ENCODE data around the gene GNA14.
"Not testable (repeated sequence)": the region's sequence is repeated elsewhere in the genome, so short reads cannot be mapped to it uniquely, and the experiment has no call there.

Gene GNA14

DNA sequence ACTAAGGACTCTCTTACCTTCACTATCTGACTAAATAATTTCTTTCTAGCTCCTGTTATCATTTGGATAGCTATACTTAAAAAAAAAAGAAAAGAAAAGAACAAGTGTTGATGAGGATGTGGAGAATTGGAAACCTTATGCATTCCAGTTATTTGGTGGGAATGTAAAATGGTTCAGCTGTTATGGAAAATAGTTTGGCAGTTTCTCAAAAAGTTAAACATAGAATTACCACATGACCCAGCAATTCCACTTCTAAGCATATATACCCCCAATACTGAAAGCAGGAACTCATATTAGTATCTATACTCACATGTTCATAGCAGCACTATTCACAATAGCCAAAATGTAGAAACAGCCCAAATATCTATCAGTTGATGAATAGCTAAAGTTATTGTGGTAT, 61.1 kb downstream of the GNA14 start:
- DNase-seq, result no peak

DNA sequence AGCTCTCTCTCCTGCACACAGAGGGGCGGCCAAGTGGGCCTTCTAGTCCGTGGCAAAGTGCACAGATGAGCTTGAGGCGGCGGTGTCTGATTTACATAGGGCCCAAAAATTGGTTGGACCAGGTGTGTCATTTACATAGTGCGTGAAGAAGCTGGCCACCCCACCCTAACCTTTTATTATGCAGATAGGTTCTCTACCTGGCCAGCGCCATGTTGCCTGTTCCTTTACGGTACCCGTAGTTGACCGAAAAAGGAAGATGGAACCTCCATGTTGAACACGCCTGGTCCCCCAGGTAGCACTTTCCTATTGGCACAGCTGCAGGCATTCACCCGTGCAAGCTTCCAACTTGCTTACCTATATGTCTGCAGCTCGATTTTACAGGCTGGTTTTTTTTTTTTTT, 61.5 kb downstream of the GNA14 start:
- DNase-seq, result no peak

DNA sequence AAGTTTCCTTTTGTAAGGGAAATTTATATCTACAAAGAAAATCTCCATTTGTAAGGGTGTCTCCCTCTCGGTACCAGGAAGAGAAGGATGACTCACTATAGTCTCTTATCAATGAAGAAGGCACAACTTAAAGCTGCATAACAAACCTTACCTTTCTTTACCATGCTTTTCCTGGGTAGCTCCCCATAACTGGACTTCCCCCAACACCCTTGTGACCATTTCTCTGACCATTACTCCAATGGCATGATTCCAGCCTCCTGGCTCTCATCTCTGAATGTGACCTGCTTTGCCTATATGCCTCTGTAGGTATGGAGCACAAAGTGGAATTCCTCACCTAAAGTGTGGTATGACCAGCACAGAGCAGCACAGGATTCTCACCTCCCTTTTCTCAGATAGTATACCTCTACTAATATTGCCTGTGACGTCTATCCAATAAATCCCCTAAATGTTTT, 62.8 kb downstream of the GNA14 start:
- DNase-seq, result no peak

- not testable (repeated sequence) for DNase-seq
These were observed 63.2 kb downstream of the GNA14 start for GRCh38 chr9:77584927-77585326.

DNA sequence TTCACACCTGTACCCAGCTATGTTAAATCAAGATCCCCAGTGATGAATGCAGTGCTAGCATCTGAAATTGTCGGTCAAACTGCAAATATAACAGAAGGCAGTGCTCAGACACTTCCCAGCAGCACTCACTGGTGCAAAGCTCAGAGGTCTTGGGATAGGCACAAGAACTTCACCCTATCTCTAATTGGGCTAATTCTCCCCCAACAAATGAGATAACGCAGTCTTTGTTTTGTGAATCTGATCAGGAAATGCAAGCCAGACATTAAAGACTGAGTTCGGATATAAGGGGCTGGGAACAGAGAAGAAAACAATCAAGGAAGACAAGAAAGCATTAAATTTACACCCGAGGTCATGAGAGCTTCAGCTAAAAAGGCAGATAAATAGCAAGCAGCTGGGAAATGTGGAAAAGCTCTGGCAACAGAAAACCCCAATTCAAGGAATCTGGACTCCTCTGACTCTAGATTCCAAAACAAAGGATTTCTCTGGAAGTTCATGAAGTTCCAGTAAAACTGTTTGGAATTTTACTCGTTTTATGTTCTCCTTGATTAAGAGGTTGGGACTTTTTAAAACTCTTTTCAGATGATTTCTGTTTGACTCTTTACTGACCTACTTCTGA, 65.1 kb downstream of the GNA14 start:
- DNase-seq, result no peak

GRCh38 chr9:77582525-77582924, 65.6 kb downstream of the GNA14 start:
- no peak for DNase-seq

GRCh38 chr9:77575785-77576184, 72.3 kb downstream of the GNA14 start:
- no peak for DNase-seq

- no peak for DNase-seq
These were observed 78.8 kb downstream of the GNA14 start for GRCh38 chr9:77569335-77569734.

- peak; percentile 3 for DNase-seq
These were observed 84.9 kb downstream of the GNA14 start for GRCh38 chr9:77563174-77563573.

- DNase-seq, result no peak
These were observed 85.9 kb downstream of the GNA14 start for GRCh38 chr9:77562019-77562748.

GRCh38 chr9:77561331-77562018, 86.6 kb downstream of the GNA14 start:
- no peak for DNase-seq

GRCh38 chr9:77556396-77556795, 91.7 kb downstream of the GNA14 start:
- no peak for DNase-seq

GRCh38 chr9:77554586-77555105, 93.5 kb downstream of the GNA14 start:
- no peak for DNase-seq

- no peak for DNase-seq
These were observed 100.9 kb downstream of the GNA14 start for GRCh38 chr9:77547106-77547730.

DNA sequence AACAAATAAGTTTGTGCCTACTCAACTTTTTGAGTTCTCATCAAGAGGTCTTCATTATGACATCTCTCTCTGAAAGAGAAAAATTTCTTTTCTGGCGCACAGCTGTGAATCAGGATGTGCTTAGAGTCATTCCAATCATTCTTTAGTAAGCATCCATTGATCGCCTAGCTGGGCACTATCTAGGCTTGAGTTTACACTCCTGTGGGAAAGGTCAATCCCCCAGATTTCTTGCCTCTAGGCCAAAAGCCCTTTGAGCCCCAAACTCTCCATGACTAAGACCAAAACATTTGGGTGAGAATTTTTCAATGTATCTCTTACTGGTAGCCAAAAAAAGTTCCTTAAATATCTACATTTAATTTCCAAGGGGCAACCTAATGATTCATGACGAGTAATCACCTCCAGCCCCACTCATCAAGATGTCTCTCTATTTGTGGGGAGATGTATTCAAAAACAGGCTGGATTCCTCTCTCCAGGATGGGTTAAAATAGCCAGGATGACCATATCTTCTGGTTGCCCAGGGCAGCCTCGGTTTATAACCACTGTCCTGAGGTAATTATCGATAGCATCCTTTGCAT, 101.7 kb downstream of the GNA14 start:
- no peak for DNase-seq

DNA sequence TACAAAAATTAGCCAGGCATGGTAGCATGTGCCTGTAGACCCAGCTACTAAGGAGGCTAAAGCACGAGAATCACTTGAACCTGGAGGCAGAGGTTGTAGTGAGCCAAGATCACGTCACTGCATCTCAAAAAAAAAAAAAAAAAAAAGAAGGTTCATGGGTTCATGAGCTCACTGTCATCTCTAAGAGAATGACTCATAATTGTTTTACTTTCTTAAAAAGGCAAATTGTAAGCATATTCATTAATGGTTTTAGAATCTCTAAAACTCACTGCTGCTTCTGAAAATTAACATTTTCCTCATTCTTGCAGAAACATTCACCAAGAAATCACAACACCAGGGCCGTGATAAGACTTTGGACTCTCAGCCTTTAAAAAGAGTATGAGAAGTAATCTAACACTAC, 103.6 kb downstream of the GNA14 start:
- DNase-seq, result no peak

DNA sequence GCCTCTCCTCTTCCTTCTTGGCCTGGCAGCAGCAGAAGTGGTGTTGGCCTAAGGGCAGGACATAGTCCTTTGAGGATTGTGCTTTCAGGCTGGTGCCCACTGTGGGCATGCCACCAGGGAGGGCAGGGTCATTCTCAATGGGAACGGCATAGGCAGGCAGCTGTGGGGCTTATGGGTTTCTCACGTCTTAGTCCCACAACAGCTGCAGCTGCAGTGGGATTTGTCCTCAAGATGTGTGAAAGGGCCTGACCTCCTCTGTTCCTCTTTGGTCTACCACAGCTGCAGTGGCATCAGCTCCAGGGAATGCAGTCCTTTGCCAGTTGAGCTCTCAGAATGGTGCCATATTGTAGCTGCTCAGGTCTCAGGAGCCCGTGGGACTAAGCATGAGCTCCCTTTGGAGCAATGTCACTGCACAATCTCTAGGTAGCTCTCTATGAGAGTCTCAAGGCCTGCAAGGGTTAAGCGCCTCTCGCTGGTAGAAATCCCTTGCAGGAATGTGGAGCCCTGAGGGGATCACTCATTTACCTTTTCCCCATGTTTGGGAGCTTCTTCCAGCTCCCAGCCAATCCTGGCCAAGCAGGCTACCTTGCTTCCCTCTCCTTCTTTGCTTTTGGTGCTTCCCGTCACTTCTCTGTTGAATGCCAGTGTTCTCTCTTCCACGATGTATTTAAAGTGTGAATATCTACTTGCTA, 104.8 kb downstream of the GNA14 start:
- DNase-seq, result no peak

- no peak for DNase-seq
These were observed 106.5 kb downstream of the GNA14 start for GRCh38 chr9:77541600-77541999.

- DNase-seq, result no peak
These were observed 107.1 kb downstream of the GNA14 start for GRCh38 chr9:77541055-77541454.

- no peak for DNase-seq
These were observed 113.6 kb downstream of the GNA14 start for GRCh38 chr9:77534376-77535057.

- no peak for DNase-seq
These were observed 114.5 kb downstream of the GNA14 start for GRCh38 chr9:77533671-77534070.

DNA sequence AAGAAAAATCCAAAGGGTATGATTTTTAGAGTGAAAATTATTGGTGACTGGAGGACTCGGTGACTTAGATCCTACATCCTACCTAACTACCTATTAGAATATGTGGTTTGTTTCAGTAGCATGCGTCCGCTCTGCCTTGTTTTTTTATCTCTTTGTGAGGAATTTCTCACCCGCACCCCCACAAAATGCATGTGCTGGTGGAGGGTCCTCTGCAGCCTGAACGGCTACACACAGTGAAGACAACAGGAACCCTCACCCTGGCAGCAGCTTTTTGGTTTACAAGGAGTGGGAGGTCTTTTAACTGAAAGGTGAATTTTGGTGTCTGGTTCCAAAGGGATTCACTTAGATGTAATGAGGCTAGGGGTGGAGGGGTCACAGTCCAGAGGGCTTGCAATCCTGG, 115.5 kb downstream of the GNA14 start:
- no peak for DNase-seq

Data from NCI-H748 treated with DMSO at 0.1 percent for 48 hours (cell line).